IPS-18c (cell line): ENCODE results near the gene FBXO38.

Source experiments
- H3K4me3 ChIP-seq: 2 replicates; pipeline ENCODE4 v1.7.0; 2013; ENCODE audit warnings: low read depth, mild to moderate bottlenecking, low read length, moderate library complexity; ENCODE audit not compliant: insufficient read depth
- H3K9me3 ChIP-seq: one replicate; pipeline ENCODE4 v1.6.1; 2013; ENCODE audit warnings: mild to moderate bottlenecking, low read length, moderate library complexity; ENCODE audit not compliant: control insufficient read depth, insufficient read depth

Gene FBXO38

GRCh38 chr5:148483750-148484149, 100.0 kb downstream of the FBXO38 start:
- no peak overlapping the region for H3K4me3 ChIP-seq
- H3K9me3 ChIP-seq, result peaks cover 2% of the 10 kb centered on the region

- Histone ChIP-seq H3K9me3 (no peaks in the 10 kb centered on the region), H3K4me3 (no peak overlapping the region)
These were observed 100.9 kb downstream of the FBXO38 start for GRCh38 chr5:148484651-148485050.

- H3K9me3 ChIP-seq, result no peaks in the 10 kb centered on the region
- H3K4me3 ChIP-seq, result no peak overlapping the region
These were observed 102.7 kb downstream of the FBXO38 start for GRCh38 chr5:148486456-148486855.

- Histone ChIP-seq H3K4me3 (no peak overlapping the region), H3K9me3 (no peaks in the 10 kb centered on the region)
These were observed 105.0 kb downstream of the FBXO38 start for GRCh38 chr5:148488757-148489156.

GRCh38 chr5:148491015-148491792, 107.4 kb downstream of the FBXO38 start:
- Histone ChIP-seq H3K9me3 (no peaks in the 10 kb centered on the region), H3K4me3 (no peak overlapping the region)

GRCh38 chr5:148491793-148492184, 108.0 kb downstream of the FBXO38 start:
- no peak overlapping the region for H3K4me3 ChIP-seq
- H3K9me3 ChIP-seq, result no peaks in the 10 kb centered on the region

- no peaks in the 10 kb centered on the region for H3K9me3 ChIP-seq
- H3K4me3 ChIP-seq, result no peak overlapping the region
These were observed 108.6 kb downstream of the FBXO38 start for GRCh38 chr5:148492351-148492750.
